ENCODE results near the gene DHRSX. TPM values are rescaled to one million over a fixed set of nuclear protein-coding genes. Genes with fewer than 3 reads are reported as not detected.
"Not testable (repeated sequence)": the region's sequence is repeated elsewhere in the genome, so short reads cannot be mapped to it uniquely, and the experiment has no call there.

Gene DHRSX
- total and polyA plus RNA-seq, 2 donors (not counting 1 experiment from before 2014, with no cell fraction given), result 23.7 to 25.6 TPM

DNA sequence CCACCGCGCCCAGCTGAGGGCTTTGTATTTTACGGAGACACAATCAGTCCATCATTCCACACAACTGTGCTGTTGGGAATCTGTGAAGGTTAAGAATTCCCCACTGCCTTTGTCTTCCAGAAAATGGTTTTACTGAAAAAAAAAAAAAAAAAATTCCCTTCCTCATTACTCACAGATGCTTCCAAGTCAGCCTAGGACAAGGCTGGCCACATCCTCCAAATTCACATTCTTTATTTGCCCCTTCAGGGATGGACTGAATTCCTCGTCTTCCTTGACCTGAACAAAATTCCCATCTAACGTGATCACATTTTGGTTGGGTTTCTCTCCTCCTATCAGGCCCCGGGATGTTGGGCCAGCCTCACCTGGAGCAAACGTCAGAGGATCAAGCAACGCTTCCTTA lies 130.3 kb downstream of the DHRSX start:
- peak in 1 of 2 donors; percentile 82 for DNase-seq (ENCODE audit: low read depth in 2 of 2)
- H3K36me3 ChIP-seq (ENCODE audit: control insufficient read depth, insufficient read depth, low read length), result no peaks in the 10 kb centered on the region
- H3K27ac ChIP-seq (ENCODE audit: insufficient read depth, low read length), result no peak overlapping the region
- H3K9me3 ChIP-seq (ENCODE audit: control insufficient read depth, insufficient read depth, low read depth, low read length), result no peaks in the 10 kb centered on the region
- H3K4me3 ChIP-seq (replicated peaks in 1 of 4; ENCODE audit: control extremely low read depth in 1 of 4, insufficient read depth in 1 of 4, low read depth in 3 of 4, low read length in 4 of 4), result no peak overlapping the region
- no peaks in the 10 kb centered on the region for H3K27me3 ChIP-seq (ENCODE audit: control insufficient read depth, insufficient read depth, low read length)
- no peaks in the 10 kb centered on the region for H4K20me1 ChIP-seq (ENCODE audit: control insufficient read depth, extremely low read depth, insufficient read depth, low read length)
- no peaks in the 10 kb centered on the region for H3K79me2 ChIP-seq (ENCODE audit: control insufficient read depth, insufficient read depth, low read length)
- no peak overlapping the region for H2AFZ ChIP-seq (ENCODE audit: low read length)
- no peak overlapping the region for H3K4me2 ChIP-seq (ENCODE audit: extremely low read depth, insufficient read depth, low read length)
- no peaks in the 10 kb centered on the region for H3K4me1 ChIP-seq (ENCODE audit: control insufficient read depth, extremely low read depth, insufficient read depth, low read length)
- H3K9ac ChIP-seq (ENCODE audit: insufficient read depth, low read length), result no peak overlapping the region
- no peak for TF ChIP-seq EZH2 (IDR thresholded peaks at IDR 0.05; ENCODE audit: low read length, missing control alignments)
- TF ChIP-seq, protein P1, sequence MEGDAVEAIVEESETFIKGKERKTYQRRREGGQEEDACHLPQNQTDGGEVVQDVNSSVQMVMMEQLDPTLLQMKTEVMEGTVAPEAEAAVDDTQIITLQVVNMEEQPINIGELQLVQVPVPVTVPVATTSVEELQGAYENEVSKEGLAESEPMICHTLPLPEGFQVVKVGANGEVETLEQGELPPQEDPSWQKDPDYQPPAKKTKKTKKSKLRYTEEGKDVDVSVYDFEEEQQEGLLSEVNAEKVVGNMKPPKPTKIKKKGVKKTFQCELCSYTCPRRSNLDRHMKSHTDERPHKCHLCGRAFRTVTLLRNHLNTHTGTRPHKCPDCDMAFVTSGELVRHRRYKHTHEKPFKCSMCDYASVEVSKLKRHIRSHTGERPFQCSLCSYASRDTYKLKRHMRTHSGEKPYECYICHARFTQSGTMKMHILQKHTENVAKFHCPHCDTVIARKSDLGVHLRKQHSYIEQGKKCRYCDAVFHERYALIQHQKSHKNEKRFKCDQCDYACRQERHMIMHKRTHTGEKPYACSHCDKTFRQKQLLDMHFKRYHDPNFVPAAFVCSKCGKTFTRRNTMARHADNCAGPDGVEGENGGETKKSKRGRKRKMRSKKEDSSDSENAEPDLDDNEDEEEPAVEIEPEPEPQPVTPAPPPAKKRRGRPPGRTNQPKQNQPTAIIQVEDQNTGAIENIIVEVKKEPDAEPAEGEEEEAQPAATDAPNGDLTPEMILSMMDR (conservative IDR thresholded peaks at IDR 0.05 in 1 of 2, IDR thresholded peaks at IDR 0.05 in 1 of 2; ENCODE audit: low read depth in 1 of 2, low read length in 2 of 2), result no peak

DNA sequence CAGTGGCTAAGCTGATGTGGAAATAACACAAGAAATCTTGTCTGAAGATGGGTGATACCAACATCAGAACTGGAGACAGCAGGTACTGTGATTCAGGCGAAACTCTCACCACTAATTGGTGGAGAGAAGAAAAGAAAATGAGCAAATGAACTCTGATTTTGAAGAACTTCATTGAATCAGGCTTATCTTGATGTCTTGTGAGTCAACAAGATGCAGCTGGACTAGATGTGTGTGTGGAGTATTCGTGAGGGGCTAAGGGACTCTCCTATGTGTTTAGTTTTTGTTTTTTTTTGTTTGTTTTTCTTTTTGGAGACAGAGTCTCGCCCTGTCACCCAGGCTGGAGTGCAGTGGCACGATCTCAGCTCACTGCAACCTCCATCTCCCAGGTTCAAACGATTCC lies 131.6 kb downstream of the DHRSX start:
- no peak for TF ChIP-seq EZH2 (IDR thresholded peaks at IDR 0.05; ENCODE audit: low read length, missing control alignments)
- TF ChIP-seq, protein P1 (conservative IDR thresholded peaks at IDR 0.05 in 1 of 2, IDR thresholded peaks at IDR 0.05 in 1 of 2; ENCODE audit: low read depth in 1 of 2, low read length in 2 of 2), result no peak
- Histone ChIP-seq H3K9ac (ENCODE audit: insufficient read depth, low read length) (no peak overlapping the region), H3K79me2 (ENCODE audit: control insufficient read depth, insufficient read depth, low read length) (no peaks in the 10 kb centered on the region), H3K9me3 (ENCODE audit: control insufficient read depth, insufficient read depth, low read depth, low read length) (no peaks in the 10 kb centered on the region), H3K27ac (ENCODE audit: insufficient read depth, low read length) (no peak overlapping the region), H3K4me3 (replicated peaks in 1 of 4; ENCODE audit: control extremely low read depth in 1 of 4, insufficient read depth in 1 of 4, low read depth in 3 of 4, low read length in 4 of 4) (no peak overlapping the region), H4K20me1 (ENCODE audit: control insufficient read depth, extremely low read depth, insufficient read depth, low read length) (no peaks in the 10 kb centered on the region), H3K4me2 (ENCODE audit: extremely low read depth, insufficient read depth, low read length) (no peak overlapping the region), H3K4me1 (ENCODE audit: control insufficient read depth, extremely low read depth, insufficient read depth, low read length) (no peaks in the 10 kb centered on the region), H3K36me3 (ENCODE audit: control insufficient read depth, insufficient read depth, low read length) (no peaks in the 10 kb centered on the region), H2AFZ (ENCODE audit: low read length) (no peak overlapping the region), H3K27me3 (ENCODE audit: control insufficient read depth, insufficient read depth, low read length) (no peaks in the 10 kb centered on the region)
- DNase-seq (ENCODE audit: low read depth in 2 of 2), result no peak

DNA sequence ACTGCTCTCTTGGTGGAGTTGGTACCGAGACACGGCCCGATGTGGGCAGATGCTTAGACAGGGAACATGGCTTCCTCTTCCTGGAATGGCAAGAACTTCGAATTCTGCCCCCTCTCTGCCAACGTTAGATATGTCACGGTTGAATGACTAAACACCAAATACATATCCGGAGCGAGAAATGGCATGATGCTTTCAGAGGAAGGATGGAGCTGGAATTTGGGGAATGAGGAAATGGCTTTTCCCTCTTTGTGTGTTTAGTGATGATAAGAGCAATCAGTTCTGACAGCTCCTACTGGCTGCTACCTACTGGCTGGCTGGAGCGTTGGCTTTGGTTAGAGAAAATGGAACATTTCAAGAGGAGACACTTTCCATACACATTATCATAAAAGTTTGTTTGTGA lies 140.0 kb downstream of the DHRSX start:
- H3K79me2 ChIP-seq (ENCODE audit: control insufficient read depth, insufficient read depth, low read length), result no peaks in the 10 kb centered on the region
- no peaks in the 10 kb centered on the region for H3K4me1 ChIP-seq (ENCODE audit: control insufficient read depth, extremely low read depth, insufficient read depth, low read length)
- no peaks in the 10 kb centered on the region for H3K27me3 ChIP-seq (ENCODE audit: control insufficient read depth, insufficient read depth, low read length)
- no peak overlapping the region for H2AFZ ChIP-seq (ENCODE audit: low read length)
- no peak for TF ChIP-seq EZH2 (IDR thresholded peaks at IDR 0.05; ENCODE audit: low read length, missing control alignments)
- TF ChIP-seq, protein P1 (conservative IDR thresholded peaks at IDR 0.05 in 1 of 2, IDR thresholded peaks at IDR 0.05 in 1 of 2; ENCODE audit: low read depth in 1 of 2, low read length in 2 of 2), result no peak
- H3K27ac ChIP-seq (ENCODE audit: insufficient read depth, low read length), result no peak overlapping the region
- DNase-seq (ENCODE audit: low read depth in 2 of 2), result peak in 1 of 2 donors; percentile 47
- no peak overlapping the region for H3K9ac ChIP-seq (ENCODE audit: insufficient read depth, low read length)
- H3K36me3 ChIP-seq (ENCODE audit: control insufficient read depth, insufficient read depth, low read length), result no peaks in the 10 kb centered on the region
- no peaks in the 10 kb centered on the region for H4K20me1 ChIP-seq (ENCODE audit: control insufficient read depth, extremely low read depth, insufficient read depth, low read length)
- no peak overlapping the region for H3K4me3 ChIP-seq (replicated peaks in 1 of 4; ENCODE audit: control extremely low read depth in 1 of 4, insufficient read depth in 1 of 4, low read depth in 3 of 4, low read length in 4 of 4)
- H3K4me2 ChIP-seq (ENCODE audit: extremely low read depth, insufficient read depth, low read length), result no peak overlapping the region
- no peaks in the 10 kb centered on the region for H3K9me3 ChIP-seq (ENCODE audit: control insufficient read depth, insufficient read depth, low read depth, low read length)

DNA sequence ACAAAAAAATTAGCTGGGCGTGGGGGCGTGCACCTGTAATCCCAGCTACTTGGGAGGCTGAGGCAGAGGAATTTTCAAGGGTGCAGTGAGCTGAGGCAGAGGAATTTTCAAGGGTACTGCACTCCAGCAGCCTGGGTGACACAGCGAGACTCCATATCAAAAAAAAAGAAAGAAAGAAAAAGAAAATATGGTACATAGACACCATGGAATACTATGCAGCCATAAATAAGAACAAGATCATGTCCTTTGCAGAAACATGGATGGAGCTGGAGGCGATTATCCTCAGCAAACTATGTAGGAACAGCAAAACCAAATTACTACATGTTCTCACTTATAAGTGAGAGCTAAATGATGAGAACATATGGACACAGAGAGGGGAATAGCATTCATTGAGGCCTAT lies 141.3 kb downstream of the DHRSX start:
- not testable (repeated sequence) for H3K4me3 ChIP-seq (replicated peaks in 1 of 4; ENCODE audit: control extremely low read depth in 1 of 4, insufficient read depth in 1 of 4, low read depth in 3 of 4, low read length in 4 of 4); H3K36me3 ChIP-seq (ENCODE audit: control insufficient read depth, insufficient read depth, low read length); H3K9me3 ChIP-seq (ENCODE audit: control insufficient read depth, insufficient read depth, low read depth, low read length); H3K79me2 ChIP-seq (ENCODE audit: control insufficient read depth, insufficient read depth, low read length); H3K9ac ChIP-seq (ENCODE audit: insufficient read depth, low read length); H3K27ac ChIP-seq (ENCODE audit: insufficient read depth, low read length); H4K20me1 ChIP-seq (ENCODE audit: control insufficient read depth, extremely low read depth, insufficient read depth, low read length); H2AFZ ChIP-seq (ENCODE audit: low read length); H3K27me3 ChIP-seq (ENCODE audit: control insufficient read depth, insufficient read depth, low read length); DNase-seq (ENCODE audit: low read depth in 2 of 2); H3K4me2 ChIP-seq (ENCODE audit: extremely low read depth, insufficient read depth, low read length); H3K4me1 ChIP-seq (ENCODE audit: control insufficient read depth, extremely low read depth, insufficient read depth, low read length)
